Measurements from ENCODE around the gene MX2.
"Not testable (repeated sequence)": the region's sequence is repeated elsewhere in the genome, so short reads cannot be mapped to it uniquely, and the experiment has no call there.

MX2 gene

DNA sequence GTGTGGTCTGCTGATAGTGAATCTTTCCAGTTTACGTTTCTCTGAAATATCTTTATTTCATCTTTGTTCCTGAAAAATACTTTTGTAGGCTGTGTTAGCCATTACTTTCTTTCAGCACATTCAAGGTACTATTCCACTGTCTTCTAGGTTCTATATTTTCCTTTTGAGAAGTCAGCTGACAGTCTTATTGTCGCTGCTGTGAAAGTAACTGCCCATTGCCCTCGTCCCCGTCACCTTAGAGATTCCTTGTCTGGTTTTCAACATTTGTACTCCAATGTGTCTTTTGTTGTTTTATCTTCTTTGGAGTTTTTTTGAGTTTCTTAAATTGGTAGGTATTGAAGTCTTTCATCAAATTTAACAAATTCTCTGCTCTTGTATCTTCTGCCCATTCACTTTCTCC, 19.8 kb upstream of the MX2 start:
- no peak for DNase-seq

DNA sequence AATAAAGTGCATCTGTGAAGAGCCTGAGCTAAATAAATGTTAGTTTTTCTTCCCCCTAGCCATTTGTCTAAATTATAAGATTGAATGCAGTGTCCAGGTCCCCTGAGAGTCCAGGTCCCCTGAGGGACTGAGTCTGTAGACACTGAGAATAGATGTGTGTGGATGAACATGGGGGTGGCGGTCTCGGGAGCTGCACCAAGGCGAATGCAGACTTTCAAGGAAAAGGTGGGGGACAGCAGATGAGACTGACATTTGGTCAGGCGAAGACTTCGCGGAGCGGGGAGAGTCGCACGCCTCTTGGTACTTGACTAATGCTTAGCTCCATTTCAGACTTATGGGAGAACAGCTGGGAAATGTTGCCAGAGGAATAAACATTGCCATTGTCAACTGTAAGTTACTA, 17.7 kb upstream of the MX2 start:
- DNase-seq = no peak

DNA sequence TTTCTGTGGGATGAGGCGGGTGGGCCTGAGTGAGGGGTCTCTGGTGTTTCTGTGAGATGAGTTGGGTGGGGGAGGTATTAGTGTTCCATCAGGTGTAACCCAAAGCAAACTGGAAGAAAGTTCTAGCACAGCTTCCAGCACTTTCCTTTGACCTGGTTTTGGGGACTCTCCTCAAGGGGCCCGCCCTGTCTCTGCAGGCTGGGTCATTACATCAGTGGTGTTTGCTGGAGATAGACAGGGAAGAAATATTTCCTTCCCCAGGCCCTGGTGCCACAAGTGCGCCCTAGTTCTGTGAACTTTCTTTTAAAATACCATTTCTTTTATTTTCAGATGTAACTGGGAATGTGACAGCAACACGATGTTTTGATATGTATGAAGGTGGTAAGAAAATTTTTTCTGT, 16.5 kb upstream of the MX2 start:
- no peak for DNase-seq

DNA sequence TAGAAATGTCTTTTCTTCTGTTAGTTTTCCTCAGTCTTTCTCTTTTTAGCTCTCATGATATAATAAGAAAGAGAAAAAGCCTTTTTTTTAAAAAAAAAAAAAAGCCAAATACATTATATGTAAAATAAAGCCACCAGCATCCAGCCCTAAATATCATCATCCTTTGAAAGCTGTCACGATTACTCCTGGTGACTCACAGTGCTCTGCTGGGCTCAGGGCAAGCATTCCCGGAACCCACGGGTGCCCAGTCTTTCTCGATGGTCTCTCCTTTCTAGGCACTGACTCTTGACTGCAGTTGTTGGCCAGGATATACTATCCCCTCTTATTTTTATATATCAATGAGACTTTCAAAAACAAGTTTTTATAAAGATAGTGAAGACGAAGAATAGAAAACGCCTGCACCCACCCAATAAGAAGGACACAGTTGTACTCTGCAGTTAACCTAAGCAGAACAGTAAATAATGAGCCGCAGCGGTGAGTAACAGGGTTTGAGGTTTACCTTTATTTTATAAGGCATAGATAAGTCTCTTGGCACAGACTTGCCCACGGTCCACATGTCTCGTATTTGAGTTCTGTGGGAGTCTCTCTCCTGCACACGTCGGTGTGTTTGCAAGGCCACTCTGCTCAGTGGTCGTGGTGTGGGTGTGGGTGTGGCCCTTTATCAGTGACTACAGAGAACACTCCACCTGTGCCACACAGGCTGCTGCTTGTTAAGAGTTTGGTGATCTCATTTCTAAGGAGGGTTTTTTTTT, 15.7 kb upstream of the MX2 start:
- DNase-seq = no peak

DNA sequence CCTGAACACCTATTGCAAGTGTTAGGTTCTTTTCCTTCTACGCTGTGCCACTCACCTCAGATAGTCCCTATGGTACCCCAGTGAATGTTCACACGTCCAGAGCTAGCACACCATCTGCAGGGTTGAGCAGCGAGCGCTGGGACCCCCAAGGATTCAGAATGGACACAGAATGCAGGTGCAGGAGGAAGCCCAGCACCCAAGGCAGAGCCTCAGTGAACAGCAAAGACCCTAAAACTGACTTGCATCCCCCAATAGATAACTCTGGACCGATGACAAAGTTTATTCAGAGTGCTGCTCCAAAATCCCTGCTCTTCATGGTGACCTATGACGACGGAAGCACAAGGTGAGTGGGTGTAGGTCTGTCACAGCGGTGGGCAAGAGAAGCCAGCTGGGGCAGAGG, 15.1 kb upstream of the MX2 start:
- DNase-seq = no peak

DNA sequence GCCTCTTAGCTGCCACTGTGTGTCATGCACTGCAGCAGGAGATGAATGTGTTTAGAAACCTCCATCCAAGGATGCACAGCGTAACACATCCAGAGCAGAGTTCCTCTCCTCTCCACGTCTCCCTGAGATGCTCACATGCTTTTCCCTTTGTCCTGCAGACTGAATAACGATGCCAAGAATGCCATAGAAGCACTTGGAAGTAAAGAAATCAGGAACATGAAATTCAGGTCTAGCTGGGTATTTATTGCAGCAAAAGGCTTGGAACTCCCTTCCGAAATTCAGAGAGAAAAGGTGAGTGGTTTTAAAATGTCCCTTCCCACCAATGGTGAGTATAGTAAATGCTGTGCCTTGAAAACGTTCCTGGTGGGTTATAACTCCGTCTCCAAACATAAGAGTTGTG, 13.4 kb upstream of the MX2 start:
- no peak for DNase-seq

DNA sequence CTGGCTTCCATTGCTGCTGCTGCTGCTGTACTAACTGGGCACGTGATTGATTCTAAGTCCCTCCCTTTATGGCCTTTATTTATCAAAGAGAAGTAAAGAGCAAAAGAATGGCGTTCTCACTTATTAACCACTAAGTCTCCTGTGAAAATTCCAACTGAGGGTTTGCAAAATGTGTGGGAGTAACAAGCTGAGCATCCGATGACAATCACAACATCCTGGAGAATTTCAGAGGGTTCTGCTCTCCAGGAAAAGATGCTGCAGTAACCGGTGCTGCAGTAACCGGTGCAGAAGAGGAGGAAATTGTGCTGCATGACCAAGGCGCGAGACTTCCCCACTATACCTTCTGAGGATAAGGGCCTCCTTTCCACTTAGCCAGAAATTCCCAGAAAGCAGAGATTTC, 12.7 kb upstream of the MX2 start:
- no peak for DNase-seq

DNA sequence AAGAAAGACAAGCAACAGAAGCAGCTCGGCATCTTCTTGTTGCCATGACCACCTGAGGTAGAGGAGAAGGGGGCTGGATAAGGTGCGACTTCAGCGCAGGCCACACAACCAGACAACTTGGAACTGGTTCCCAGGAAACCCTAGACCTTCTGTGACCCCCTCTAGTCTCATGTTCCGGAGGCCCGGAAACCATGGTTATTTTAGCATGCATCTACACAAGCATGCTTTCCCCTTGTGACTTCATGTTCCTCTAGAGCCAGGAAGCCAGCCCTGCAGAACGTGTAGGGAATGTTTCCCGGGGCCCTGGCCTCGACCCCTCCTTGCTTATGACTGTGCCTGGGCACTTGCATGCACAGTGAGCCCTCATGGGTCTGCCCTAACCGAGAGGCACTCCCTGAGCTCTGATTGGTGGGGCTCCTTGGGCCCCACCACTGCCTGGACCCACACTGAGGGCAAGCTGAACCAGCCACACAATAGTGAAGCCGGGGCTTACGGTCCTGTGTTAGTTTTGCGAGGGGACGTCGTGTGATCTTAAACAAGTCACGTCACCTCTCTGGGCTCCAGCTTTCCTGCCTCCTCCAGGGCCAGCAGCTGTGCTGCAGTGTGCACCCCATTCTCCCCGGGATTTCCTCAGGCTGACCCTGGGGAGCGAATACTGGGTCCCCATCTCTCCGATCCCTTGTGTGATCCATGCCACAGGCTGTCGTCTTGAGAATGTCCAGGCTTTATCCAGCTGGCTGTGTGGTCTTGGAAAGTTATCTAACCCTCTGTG, 12.0 kb upstream of the MX2 start:
- DNase-seq = no peak

DNA sequence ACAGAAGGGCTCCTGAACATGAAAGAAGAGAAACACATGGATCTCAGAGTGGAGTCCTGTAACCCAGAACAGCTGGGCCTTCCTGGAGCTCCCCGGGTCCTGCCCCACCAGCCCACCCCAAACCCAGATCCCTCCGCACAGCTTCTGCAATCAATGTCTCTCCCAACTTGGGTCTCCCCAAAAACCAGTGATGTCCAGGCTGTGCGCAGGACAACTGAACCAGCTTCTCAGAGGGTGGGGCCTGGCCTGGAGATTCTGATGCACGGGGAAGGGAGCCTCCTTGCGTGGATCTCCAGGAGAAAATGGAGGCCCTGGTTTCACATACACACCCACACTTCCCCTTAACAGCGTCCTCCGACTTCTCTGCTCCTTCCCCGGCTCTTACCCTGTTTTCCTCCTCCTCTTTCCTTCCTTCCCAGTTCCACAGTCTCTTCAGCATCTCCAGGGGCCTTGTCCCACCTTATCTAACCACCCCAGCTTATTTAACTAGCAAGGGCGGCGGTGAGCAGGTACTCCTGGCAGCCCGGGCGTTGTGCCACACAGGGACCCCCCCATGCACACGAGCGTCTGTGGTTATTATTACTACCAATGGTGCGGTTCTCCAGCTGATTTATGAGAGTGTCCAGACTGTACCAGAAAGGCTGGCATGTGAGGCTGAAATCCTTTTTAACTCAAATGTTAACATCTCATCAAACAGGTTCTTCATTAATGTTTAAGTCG, 11.2 kb upstream of the MX2 start:
- DNase-seq = no peak

DNA sequence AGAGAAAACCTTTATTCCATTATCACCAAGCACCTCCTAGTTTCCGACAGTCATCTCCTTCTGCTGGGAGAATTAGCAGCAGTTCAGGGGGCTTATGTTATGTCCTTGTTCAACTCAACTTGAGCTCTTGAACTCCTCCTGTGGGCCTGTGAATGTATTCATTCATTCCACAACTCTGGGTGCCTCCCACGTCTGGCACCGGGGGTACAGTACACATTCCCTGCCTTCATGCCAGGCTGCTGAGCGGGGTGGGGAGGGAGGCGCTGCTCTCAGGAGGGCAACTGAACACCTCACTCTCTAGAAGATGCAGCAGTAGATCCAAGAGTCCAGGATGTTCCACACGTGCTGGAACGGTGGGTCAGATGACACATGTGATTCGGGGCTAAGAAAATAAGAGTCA, 4.3 kb upstream of the MX2 start:
- no peak for DNase-seq

DNA sequence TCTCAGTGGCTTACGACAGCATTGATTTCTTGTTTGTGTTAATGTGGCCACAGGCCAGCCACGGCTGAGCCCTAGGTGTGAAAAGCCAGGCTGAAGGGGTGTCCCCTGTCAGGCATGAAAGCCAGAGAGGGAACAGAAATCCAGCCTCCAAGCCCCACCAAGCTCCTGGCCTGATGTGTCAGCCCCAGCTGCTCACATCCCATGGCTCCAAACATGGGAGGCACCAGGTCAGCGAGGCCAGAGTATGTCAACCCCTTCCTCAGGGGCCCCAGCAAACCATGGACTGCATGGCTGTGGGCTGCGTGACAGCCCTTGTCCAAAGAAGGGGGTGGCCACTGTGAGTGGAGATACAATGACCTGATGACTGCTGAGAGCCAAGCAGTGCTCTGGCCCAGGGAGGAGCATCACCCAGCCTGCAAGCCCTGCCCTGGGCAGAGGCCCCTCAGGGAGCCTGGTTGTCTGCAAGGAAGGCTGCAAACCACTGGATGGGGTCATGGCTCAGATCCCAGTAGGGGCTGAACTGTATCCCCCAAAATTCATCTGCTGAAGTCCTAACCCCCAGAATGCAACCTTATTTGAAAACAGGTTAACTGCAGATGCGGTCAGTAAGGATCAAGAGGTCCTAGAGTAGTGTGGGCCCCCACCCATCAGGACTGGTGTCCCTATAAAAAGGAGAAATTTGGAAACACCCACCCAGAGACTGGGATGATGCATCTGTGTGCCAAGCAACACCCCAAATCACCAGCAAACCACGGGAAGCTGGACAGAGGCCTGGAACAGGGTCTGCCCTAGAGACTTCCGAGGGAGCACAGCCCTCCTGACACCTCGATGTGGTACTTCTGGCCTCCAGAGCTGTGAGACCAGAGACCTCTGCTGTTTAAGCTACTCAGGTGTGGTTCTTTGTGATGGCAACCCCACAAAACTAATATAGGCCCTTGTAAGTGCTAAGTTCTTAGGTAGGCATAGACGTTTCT, 3.3 kb upstream of the MX2 start:
- DNase-seq = no peak

DNA sequence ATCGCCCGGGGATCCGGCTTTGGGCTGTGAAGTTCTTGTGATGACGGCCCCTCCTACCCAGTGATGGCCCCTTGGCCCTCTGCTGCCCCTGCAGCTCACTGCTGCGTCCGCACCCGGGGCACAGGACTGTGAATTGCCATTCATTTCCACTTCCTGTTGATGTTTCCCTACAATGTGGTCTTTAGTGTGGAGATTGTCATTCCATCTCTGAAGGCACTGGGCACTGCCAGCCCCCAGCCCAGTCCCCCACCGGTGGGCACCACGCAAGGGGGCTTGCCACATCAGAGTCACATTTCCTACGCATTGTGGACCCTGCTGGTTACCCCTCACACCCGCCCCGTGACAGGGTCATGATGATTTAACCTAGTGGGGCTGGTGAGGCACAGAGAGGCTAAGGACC, 2.5 kb upstream of the MX2 start:
- no peak for DNase-seq

DNA sequence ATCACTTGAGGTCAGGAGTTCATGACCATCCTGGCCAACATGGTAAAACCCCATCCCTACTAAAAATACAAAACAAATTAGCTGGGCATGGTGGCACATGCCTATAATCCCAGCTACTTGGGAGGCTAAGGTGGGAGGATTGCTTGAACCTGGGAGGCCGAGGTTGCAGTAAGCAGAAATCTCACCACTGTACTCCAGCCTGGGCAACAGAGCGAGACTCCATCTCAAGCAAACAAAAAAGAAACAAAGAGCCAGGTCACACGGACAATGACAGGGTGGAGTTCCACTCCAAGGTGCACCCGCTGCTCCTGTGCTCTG, 2.1 kb upstream of the MX2 start:
- DNase-seq = not testable (repeated sequence)

DNA sequence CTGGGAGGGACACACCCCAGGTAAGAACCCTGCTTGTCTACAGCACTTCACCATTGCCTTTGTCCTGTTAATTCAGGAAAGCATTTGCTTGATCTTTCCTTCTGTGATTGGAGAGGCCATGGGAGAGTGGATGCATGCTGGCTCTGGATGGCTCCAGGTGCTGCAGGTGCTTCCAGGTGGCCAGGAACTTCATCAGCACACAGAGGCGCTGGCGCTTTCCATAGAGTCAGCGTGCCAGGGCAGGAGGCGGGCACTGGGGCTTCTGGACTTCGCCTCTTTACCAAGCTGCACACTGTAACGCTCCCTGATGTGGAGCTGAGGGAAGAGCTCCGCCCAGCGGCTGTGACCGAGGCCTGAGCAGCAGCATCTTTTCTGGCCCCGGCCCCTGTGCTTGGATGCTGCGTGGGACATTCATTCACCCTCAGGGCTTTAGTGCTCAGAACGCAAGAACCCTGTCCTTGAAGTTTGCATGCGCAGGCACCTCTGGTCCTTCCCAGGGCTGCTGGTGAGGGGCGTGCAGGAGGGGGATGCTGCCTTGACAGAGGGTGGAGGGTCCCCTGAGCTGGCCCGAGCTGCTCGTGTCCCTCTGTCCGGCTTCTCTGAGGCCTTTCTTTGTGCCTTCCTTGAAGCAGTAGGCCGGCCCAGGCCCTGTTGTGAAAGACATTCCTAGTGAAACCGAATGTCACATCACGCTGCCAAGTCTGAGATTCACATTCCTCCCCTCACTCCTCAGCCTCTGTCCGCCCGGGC, 1.6 kb upstream of the MX2 start:
- no peak for DNase-seq

DNA sequence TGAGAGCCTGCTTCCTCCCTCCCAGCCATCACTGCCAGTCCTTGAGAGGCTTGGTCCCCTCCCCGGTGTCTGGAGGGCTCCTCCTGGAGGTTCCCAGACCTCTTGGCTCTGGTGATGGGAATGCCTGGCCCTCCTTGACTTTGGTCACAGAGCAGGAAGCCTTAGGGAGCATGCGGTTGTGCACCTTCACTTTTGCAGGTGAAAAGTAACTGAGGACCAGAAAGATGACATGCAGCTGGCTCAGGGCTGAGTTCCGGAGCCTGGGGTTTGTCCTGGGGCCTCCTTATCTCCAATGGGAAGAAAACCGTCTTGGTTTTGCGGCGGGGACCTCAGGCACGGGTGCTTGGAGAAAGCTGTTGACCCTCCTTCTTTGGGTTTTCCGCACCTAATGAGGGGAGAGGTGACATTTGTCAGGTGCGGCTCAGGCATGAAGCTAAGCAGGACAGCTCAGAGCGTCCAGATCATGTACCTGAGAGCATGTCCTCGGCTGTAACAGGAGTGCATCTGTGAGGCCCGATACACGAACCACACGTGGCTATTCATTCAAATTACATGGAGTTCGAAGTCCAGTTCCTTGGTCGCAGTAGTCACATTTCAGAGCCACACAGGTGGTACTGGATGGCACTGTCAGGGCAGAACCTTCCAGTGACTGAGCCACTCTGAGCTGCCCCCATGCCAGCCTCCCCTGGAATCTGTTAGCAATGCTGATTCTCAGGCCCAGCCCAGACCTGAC, 608 bp upstream of the MX2 start:
- DNase-seq = no peak

DNA sequence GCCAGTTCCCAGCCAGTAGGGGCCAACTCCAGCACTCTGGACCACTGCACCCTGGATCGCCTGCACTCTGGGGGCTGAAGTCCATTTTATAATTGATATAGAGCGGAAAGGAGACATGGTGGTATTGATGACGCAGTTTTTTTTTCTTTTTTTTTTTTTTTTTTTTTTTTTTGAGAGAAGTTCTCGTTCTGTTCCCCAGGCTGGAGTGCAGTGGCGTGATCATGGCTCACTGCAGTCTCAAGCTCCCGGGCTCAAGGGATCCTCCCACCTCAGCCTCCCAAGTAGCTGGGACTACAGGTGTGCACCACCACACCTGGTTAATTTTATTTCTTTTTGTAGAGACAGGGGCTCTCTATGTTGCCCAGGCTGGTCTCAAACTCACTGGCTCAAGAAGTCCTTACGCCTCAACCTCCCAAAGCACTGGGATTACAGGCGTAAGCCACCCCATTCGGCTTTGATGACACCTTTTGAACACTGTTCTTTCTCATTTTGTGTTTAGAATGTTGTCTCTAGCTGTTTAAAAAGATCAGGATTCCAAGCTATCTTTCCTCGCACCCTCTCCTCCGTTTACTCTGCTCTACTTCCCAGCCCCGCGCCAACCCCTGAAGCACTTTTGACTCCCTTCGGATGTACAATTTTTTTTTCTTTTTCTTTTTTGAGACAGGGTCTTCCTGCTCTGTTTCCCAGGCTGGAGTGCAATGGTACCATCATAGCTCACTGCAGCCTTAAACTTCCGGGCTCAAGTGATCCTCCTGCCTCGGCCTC, 960 bp downstream of the MX2 start:
- no peak for DNase-seq

DNA sequence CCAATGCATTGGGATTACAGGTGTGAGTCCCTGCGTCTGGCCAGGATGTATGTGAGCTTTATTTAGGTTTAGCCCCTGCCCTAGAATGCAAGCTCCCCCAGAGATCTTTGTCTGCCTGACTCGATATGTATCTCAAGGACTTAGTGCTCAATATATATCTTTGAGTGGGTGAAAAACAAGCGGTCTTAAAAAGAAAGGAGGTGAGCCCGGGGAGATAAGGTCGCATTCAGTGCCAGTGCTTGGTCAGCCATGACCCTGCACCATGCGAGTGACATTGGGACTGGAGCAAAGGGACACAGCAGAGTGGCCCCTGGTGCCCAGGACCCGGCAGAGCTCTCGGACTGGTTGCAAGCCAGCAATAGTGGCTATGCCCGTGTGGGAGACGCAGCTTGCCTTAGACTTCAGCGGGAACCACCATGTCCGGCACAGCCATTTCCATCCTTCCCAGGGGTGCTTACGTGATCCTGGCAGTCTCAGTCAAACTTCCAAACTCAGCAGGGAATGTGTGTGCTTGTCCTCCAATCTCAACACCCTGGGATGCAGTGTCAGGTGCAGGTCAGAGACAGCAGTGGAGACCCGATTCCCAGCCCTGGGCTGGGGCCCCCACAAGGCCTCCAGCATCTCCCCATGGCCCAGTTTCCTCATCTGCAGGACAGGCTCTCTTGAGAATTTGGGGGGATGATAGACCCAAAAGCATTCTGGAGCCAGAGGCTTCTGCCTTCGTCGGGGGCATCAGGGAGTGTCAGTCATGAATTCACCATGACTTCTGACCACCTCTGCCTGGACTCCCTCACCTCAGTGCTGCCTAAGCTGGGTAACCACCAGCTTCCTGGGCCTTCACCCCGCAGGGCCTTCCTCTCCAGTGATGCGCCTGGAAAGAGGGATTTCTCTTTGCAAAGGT, 1.8 kb downstream of the MX2 start:
- DNase-seq = no peak

DNA sequence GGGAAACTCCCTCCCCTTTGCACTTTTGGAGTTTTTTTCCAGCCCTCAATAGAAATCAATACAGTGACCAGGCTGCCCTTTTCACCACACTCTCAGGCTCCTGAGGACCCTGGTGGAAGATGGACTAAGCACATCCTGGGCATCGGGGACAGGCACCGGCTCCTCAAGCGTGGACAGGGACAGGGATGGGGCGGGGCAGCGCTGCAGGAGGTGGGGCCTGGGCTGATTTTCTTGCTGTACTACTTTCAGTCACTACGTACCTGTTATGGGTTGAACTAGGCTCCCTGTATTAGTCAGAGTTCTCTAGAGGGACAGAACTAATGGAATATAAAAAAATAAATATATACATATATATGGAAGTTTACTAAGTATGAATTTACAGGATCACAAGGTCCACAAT, 2.5 kb downstream of the MX2 start:
- peak; percentile 28 for DNase-seq

DNA sequence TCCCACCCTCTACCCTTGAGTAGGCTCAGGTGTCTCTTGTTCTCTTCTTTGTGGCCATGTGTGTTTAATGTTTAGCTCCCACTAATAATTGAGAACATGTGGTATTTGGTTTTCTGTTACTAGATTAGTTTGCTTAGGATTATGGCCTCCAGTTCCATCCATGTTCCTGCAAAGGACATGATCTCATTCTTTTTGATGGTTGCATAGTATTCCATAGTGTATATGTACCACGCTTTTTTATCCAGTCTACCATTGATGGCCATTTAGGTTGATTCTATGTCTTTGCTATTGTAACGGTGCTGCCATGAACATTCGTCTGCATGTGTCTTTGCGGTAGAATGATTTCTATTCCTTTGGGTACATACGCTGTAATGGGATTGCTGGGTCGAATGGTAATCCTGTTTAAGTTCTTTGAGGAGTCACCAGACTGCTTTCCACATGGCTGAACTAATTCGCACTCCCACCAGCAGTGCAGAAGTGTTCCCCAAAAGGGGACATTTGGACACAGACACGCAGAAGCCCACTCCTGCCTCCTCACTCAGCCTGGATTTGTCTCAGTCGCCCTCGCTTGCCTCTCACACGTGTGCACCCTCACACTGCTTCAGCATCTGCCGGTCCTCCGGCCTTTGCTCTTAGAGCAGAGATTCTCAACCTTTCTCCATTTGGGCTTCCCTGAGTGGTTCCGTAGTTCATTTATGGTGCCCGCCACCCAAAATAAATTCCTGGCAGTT, 3.7 kb downstream of the MX2 start:
- DNase-seq = no peak

Data from stimulated activated CD4-positive, alpha-beta T cell treated with anti-CD3 and anti-CD28 coated beads, Interleukin-15, amount 100 ng/mL, for 24 hours (primary cell).